GM18873 (cell line): ENCODE data around the gene FIGNL1.
"Not testable (repeated sequence)": the region's sequence is repeated elsewhere in the genome, so short reads cannot be mapped to it uniquely, and the experiment has no call there.

Experiments
- ATAC-seq: cut with Tn5 transposase; IDR thresholded peaks from one replicate; pipeline ENCODE4 v1.9.1; 2021; ENCODE audit warnings: mild to moderate bottlenecking, moderate library complexity, moderate number of reproducible peaks; ENCODE audit not compliant: unreplicated experiment, low FRiP score

Gene FIGNL1

DNA sequence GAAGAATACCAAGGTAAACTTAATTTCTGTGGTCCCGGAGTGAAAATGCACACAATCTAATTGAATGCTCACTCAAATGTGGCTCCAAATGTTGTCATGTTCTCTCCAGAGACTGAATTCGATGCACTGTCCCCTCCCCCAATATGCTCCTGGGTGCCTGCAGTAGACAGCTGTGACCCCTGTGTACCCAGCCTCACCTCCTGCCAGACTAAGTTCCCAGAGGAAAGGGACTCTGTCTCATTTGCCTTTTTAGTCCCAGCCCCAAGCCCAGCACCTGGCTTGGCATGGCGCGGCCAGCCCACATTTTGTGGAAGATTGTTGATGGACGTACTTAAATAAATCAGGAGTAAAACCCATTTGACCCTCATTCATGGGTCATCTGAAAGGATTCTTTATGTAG lies 21.8 kb upstream of the FIGNL1 start:
- no peak for ATAC-seq

DNA sequence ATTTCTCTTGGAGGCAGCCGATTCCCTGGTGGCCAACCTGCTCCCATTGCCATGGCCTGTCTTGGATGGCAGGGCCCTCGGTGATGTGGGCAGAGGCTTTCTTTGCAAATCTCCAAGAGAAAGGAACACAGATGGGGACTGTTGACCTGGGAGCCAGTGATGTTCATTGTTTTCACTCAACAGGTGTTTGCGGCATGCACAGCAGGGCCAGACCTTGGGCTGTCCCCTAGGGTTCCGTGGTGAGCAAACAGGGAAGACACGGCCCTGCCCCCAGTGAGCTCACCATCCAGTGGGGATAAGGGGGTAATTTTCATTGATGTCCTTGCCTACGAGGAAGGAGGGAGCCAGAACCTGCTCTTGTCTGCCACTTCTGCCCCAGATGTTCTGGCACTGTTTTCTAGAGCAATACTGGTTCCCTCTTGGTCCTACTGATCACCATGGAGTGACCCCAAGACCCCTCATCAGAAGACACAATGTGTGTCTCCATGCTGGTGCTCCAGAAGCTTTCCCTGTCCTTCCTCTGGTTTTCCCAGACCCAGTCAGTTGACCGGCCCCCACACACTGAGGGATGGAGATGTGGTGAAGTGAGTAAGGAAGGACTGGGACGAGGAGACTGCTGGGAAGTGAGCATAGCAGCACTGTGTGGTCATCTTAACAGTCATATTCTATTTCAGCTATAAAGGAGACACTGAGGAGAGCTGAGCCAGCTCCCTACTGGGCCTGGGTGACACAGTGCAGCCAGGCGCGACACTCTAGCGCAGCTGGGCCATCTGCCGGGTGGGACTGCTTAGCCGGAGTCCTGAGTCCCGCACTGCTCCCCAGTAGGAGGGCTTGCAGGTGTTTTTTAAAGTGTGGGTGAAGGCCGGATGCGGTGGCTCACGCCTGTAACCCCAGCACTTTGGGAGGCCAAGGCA lies 20.4 kb upstream of the FIGNL1 start:
- ATAC-seq, result no peak

DNA sequence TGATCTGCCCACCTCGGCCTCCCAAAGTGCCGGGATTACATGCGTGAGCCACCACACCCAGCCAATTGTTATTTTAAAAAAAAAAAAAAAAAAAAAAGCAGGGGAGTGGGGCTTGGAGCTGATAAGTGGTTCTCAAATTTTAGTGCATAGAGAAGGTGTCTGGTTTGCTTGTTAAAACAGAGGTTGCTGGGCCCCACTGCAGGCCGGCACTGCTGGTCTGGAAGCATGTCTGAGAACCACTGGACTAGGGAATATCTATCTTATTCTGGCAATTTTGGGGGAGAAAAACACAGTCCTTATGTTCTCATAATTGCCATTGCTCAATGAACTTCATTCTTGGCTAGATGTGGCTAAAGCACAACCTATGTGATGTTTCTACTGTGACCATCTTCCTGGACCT lies 19.0 kb upstream of the FIGNL1 start:
- no peak for ATAC-seq

DNA sequence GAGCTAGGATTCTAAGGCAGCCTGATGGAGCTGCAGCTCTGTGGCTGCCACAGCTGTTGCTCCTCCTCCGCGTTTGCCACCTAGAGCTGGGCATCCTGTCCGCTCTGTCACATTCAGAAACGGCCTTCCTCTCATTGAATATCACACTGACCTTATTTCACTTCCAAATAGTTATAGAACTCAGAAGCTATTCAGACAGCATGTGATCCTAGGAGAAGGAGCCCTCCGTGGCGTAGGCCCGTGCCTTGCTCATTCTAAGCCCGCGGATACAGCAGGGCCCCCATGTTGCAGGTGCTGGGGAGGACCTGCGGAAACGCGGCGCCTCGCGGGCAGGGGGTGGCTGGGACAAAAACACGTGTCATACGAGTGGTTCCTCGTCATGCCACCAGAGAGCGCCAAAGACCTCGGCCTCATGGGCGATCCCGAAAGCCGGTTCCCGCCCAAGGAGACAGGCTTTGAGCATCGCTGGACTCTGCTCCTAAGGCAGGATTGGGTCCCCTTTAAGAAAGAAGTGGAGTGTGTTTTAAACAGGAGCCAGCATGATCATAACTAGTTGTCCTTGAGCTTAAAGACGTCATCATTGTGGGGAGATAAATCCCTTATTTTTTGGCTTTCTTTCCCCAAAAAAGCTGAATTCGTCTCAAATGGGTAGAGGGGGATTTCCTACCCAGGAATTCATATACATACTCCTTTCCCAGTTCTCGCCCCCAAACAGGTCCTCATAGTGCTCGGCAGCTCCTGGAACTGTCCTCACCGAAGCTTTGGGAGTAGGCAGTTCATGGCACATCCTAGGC lies 17.9 kb upstream of the FIGNL1 start:
- peak; percentile 72 for ATAC-seq

DNA sequence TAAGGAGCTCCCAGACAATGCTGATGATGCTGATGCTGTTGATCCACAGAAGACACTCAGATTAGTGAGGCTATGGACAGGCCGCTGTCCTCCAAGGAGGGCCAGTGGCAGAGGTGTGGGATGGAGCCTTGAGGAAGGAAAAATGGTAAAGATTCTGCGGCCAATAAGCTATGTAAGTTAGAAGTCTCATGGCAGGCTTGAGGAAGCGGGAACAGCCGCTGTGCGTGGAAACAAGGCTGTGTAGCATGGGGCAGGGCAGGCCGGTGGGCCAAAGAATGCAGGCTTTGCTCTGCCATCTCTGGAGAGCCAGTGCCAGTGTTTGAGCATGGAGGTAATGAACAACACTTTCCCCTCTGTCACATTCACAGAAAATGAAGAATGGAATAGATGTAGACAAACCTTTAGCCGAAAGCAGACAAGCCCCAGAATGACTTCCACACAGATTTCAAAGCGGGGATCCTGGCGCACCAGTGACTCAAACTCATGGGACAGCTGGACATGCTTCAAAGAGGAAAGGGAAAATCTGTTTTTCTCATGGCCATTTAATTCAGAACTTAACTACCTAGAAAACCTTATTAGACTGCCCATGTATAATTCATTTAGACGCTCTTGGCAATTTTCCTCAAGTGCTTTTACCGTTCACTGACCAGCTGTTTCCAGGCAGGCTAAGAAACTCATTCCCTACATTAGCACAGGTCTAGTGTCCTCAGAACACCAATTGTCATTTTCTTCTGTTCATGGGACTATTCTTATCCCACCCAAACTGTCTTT lies 16.9 kb upstream of the FIGNL1 start:
- no peak for ATAC-seq

DNA sequence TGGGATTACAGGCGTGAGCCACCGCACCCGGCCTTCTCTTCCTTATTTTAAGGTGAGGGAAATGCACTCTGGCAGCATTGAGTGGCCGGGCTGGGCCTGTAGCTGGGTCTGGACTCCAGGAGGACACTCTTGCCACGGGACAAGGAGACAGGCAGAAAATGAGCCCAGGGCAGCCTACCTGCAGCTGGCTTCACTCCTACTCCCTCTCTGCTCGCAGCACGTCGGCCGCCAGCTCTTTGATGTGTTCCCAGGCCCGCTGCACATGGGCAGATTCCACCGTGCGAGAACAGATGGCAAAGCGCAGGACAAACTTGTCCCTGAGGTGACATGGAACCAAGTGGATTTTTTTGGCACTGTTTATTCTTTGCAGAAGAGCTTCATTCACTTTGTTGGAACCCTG lies 12.9 kb upstream of the FIGNL1 start:
- no peak for ATAC-seq

DNA sequence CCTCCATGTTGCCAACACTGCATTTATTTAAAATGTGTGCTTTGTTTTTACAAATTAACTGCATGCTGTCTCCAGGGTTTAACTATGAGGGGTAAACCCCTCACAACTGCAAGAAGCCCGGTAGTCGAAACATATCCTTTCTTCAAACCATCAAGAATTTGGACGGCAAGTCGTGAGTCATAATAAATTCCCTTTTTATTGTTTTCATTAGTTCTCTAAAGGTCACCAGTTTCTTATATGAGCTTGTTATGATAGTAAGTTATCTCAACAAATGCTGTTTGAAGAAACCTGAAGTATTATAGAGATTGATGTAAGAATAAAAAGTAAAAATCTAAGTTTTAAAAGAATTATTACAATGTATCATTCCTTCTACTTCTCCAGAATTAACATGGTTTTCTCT lies 12.2 kb upstream of the FIGNL1 start:
- no peak for ATAC-seq

DNA sequence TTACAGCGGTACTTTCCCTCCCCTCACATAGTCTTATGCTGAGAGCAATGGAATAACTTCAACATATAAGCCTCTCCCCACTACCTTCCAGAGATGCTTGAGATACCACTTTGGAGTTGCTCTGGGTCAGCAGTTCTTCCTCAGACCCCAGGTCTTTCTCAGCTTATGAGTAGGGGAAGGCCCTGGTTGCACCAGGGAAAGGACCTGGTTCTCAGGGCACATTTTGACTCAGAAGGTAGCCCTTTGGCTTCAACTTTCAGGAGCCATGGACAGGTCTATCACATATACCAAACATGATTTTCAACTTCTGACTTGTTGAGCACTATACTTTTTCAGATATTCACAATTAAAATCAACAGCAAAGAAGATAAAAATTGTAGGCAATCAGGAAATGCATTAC lies 11.5 kb upstream of the FIGNL1 start:
- no peak for ATAC-seq

DNA sequence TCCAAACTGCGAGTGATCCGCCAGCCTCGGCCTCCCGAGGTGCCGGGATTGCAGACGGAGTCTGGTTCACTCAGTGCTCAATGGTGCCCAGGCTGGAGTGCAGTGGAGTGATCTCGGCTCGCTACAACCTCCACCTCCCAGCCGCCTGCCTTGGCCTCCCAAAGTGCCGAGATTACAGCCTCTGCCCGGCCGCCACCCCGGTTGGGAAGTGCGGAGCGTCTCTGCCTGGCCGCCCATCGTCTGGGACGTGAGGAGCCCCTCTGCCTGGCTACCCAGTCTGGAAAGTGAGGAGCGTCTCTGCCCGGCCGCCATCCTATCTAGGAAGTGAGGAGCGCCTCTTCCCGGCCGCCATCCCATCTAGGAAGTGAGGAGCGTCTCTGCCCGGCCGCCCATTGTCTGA lies 9.0 kb upstream of the FIGNL1 start:
- ATAC-seq, result not testable (repeated sequence)

DNA sequence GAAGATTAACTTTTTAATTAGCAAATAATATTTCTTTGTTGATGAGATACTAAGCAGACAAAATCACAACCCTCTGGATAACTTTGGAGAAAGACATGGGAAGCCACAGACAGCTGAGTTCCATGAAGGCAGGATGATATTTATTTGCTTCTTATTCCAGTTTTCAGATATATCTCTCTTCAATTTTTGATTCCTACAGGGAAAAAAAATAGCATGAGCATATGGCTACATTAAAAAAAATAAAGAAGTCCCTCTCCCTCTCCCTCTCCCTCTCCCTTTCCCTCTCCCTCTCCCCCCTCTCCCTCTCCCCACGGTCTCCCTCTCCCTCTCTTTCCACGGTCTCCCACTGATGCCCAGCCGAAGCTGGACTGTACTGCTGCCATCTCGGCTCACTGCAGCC lies 8.5 kb upstream of the FIGNL1 start:
- not testable (repeated sequence) for ATAC-seq

DNA sequence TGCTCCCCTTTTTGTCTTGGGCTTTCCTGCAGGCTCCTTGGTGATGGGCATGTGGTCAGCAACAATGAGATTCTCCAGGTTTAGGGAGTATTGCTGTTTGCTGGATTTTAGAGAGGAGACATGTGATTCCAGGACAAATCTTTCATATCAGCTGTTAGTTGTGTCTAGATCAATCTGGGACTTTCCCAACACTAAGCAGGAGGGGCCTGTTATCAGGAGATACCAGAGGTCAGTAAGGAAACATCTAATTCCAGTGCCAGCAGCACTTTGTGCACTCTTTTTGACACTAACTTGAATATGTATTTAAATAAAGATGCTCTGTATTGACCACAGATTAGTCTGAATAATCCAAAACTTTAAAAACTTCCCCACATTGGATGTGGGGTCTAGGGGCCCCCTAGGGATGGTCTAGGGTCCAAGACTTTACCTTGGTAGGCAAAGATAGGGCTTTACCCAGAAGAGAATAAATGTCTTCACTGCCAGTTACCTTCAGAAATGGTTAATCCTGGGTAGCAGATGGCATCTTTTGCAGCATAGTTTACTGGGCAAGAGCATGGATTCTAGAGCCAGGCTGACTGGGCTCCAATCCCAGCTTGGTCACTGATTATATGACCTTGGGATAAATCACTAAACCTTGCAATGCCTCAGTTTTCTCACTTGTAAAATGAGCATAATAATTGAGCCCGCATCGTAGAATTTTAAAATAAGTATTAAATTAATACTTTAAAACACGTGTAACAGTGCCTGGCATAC lies 6.4 kb upstream of the FIGNL1 start:
- ATAC-seq, result no peak

DNA sequence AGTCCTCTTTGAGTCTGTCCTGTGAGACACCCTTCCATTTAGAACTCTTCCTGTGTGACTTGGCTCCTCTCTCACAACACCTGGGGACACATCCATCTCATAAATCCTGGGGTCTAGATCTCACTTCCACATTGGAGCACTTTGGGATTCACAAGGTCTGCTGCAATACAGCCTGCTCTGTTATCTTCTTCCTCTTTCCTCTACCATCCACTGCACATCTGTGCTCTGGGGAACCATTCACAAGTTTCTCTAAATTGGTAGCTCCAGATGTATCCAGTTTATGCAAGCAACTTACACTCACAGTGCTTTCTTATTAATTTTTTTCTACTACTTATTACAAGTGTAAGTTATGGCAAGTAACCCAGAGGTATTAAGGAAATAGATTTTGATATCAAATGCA lies 5.5 kb upstream of the FIGNL1 start:
- no peak for ATAC-seq

DNA sequence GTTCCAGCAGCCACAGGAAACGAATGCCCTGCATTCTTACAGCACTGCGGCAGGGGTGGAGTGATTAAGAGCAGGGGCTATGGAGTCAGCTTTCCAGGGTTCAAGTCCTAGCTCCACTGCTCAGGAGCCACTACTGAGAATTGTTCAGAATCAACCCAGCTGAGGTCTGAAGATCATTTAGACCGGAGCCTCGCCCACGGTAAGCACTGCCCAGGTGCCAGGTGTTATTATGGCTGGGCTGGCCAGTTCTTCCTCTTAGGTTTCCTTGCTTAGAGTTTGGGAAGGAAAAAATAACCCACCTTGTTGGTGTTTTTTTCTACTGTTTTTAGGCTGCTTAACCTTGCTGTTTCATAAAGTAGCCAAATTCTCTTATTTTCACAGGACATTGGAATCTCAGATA lies 4.8 kb upstream of the FIGNL1 start:
- ATAC-seq, result no peak

DNA sequence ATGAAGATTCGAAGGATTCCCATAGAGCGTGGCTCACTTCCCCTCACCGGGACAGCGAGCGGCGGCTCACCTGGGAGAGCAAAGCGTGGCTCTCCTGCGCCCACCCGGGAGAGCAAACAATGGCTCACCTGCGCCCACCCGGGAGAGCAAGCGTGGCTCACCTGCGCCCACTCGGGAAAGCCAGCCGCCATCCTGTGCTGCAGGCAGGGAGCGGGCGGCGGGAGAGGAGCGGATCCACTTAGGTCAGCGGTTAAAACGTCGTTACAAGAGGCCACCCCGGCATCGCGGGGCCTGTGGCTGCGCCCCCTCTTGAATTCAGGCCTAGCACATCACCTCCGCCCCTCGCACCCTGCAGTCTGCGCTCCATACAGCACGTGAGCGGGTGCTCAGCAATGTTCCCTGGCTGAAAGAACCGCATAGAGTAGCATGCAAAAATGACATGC lies 461 bp upstream of the FIGNL1 start:
- ATAC-seq, result peak; percentile 1

DNA sequence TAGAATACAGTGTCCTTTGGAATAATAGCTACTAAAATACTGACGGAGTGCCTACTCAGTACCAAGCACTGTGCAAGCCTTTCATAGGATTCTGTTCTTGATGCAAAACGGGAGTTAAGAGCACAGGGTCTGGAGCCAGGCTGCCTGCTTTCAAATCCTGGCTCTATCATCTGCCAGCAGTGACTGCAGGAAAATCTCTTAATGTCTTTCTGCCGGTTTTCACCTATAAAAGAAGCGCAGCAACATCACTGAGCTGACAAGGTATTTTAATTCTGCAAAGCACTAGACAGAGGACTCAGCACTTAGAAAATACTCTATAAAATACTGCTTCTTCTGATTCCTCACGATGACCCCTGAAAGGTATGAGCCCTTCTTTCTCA lies 659 bp downstream of the FIGNL1 start:
- no peak for ATAC-seq

DNA sequence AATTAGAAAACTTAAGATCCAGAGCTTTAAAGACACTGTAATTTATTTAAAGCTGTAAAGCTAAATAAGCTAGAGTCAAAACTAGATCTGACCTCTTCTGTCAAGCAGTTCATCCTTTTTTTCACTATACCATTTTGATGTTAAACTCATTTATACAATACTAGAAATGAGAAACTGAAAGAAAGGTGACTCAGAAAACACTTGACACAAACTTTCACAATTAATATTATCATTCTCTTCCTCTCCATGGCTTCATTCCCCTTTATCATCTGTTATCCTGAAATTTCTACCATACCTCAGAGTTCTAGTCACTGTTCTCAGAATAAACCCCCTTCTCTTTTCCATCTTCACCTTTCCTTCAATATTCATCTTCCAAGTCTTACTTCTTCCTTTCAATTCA lies 1.3 kb downstream of the FIGNL1 start:
- peak; percentile 48 for ATAC-seq

DNA sequence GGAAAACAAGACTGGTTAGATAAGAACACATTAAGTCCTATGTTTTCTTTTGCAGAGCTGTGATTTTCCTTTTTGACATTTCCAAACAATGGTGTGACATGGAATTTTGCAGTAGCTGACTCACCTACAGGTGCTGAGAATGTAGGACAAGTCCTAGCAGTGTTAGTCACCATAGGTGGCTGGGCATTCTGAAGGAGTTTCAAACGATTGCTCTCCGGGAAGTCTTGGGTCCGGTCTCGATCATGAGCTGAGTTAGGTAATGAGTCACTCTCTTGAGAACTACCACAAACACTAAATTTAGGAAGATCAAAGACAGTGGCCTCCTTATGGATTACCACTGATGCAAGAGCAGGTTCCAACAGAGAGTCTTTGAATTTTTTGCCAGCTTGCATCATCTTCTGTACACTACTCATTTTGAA lies 3.6 kb downstream of the FIGNL1 start:
- no peak for ATAC-seq

DNA sequence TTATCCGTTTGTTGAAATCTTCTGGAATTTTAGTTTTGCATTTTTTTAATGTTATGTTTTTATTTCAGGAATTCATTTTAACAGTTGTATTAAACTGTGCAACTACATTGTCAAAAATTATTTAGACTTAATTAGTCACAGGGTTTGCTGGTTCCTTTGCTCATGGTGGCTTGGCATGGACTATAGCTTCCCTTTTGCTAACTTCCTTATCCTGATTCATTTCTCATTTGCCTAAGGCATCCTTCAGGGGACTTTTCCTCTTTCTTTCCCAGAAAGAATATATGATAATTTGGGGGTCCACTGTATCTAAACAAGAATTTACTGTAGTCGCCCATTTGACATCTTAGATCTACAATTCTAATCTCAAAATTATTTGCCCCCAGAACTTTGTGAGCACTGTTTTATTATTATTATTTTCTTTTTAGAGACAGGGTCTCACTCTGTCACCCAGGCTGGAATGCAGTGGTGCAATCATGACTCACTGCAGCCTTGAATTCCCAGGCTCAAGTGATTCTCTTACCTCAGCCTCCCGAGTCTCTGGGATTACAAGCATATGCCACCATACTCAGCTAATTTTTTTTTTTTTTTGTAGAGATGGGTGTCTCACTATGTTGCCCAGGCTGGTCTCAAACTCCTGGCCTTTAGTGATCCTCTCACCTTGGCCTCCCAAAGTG lies 13.9 kb downstream of the FIGNL1 start:
- no peak for ATAC-seq

DNA sequence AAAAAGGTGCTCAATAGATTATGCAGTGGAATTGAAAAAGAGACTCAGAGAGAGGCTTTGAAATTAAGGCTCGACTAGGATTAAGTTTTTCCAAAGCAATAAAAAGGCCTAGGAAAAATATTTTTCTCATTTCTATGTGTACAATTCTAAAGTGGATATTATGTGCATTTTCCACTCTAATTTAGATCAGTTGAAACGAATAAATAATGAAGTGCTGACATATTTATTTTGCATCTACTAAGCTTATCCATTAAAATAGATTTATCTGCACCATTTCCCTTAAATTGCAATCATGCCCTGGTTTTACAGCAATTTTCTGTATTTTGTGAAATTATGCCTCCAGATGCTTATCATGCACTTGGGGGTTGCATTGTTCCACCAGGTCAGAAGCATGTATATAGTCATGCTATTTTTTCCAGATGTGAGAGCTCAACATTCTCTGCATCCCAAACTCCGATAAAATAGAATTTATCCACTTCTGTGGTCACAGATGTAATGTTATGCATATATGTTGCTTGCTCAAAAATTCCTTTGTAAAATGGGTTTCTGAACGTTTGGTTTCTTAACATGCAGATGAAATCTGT lies 18.3 kb downstream of the FIGNL1 start:
- no peak for ATAC-seq
